VCaP (cell line): ENCODE data around the gene TLDC2.
A peak's percentile ranks its signal among the peaks of the same experiment; 100 is the strongest.

ENCODE experiments used
- H3K27ac ChIP-seq: fragments of 450-650 bp; 2 replicates; pipeline ENCODE4 v1.5.1; 2017
- CTCF ChIP-seq: fragments of 450-650 bp; conservative IDR thresholded peaks from 2 replicates; pipeline ENCODE4 v1.5.1; 2017; ENCODE audit warnings: mild to moderate bottlenecking, moderate library complexity

The TLDC2 gene

GRCh38 chr20:36860811-36861624, 14.9 kb upstream of the TLDC2 start:
- no peak for TF ChIP-seq CTCF
- peak overlapping the region; percentile 97 for H3K27ac ChIP-seq

DNA sequence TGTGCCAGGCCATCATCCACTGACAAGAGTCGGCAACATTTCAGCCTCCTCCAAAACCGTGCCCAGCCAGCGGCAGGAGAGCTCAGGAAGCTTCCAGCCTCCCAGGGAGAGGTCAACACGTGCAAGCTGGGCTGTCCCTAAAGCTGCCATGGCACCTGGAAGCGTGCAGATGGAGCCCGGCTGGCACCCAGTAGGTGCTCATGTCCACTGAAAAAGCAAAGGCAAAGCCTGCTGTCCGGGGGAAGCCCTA, 14.4 kb upstream of the TLDC2 start:
- H3K27ac ChIP-seq, result peak overlapping the region; percentile 97
- TF ChIP-seq CTCF, result no peak

DNA sequence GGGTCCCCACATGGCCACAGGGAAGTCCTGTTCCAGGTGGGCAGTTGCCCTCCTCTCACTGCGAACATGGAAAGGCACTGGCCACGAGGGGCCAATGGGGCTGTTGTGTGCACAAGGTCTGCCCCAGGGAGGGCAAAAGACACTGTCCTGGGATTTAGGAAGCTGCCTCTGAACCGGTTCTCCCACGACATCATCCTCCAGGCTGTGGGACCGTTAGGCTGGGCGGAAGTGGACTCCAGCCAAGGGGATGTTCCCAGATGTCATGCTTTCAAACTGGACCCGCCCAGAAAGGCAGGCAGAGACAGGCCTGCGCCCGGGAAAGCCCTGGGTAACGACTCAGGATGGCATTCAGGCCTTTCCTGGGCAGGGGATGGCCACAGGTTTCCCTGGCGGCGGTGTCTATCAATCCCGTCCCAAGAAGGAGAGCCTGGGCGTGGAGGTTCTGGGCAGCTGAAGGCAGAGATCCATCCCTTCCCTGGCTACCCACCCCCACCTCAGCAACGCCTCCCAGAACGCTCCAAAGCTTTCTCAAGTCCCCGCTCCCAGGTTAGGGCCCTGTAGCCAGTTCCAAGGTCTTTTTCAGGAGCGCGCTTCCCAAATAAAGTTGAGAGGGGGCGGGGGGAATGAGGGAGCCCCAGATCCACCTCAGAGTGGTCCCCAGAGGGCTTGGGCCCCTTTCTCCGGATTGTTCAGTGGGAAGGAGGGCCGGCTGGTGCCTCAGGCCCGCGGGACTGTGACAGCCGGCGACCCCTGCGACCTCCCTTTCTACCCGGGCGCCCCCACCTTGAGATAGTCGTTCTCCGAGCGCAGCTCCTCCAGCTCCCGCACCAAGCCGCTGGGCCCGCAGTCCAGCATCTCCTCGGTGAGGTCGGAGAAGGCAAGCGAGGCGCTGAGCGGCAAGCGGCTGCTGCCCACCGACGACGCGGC, 13.8 kb upstream of the TLDC2 start:
- H3K27ac ChIP-seq, result peak overlapping the region; percentile 97

DNA sequence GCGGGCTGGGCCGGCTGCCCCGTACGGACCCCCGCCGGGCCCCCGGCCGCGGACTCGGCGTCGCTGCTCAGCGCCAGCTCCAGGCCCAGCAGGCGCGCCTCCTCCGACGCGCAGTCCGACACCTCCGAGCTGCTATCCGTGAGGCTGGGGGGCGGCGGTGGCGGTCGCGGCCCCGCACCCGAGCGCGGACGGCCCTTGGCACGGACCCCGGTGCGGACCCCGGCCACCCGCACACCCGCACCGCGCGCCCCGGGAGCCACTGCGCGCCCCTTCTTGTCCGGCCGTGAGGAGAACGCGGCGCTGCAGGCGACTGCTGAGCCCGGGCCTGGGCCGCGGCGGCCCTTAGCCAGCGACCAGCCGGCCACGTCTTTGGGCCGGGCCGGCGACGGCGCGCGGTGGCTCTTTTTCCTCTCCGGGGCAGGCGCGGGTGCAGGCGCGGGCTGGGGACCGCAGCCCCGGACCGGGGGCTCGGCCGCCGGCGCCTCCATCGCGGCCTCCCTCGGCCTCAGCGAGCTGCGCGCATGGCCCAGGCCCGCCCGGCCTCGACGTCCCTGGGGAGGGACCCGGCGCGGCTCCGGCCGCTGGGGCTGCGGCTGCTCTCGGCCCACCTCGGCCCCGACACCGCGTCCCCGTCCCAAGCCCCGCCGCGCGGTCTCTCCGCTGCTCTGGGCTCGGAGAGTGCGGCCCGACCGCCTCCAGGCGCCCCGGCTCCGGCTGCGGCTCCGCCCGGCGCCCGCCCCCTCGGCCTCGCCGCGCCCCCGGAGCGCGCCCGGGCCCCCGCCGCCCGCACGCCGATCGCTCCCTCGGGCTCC, 12.9 kb upstream of the TLDC2 start:
- TF ChIP-seq CTCF, result no peak
- peak overlapping the region; percentile 97 for H3K27ac ChIP-seq

More for the DNA sequence above, 13.8 kb upstream of the TLDC2 start:
- no peak for TF ChIP-seq CTCF

DNA sequence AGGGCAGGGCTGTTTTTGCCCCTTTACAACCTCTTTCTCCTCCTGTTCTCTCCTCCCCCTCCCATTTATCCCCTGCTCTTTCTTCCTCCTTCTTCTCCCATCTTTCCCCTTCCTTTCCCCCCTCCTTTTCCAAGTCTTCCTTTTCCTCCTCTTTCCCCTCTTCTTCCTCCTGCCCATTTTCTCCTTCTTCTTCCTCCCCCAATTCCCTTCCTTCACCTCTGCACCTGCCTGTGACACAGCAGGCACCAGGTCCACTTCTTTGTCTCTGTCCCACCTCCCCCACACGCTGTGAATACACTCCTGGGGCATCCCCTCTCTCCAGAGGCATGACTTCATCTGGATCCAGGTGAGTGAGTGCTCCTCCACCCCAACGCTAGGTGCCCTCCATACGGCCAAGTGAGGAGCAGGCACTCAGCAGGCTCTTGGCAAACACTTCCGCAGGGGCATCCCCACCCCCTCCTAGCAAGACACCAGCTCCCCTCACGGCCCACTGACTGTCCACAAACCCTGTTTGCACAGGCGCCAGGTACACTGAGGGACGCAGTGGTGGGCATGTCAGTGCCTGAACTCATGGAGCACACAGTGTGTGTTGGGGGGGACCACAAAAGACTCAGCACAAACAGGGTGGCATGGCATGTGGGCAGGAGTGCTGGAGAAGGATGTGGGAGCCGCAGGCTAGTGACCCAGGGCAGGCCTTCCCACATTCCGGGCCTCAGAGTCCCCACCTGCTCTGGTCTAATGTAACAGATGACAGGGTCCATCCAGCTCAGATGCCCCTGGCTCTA, 10.7 kb upstream of the TLDC2 start:
- H3K27ac ChIP-seq, result no peak overlapping the region
- no peak for TF ChIP-seq CTCF

- H3K27ac ChIP-seq, result no peak overlapping the region
- TF ChIP-seq CTCF, result no peak
Measured at GRCh38 chr20:36865861-36866149, 10.1 kb upstream of the TLDC2 start.
